BLaER1 (cell line): Measurements from ENCODE around the gene AGR2.

Experiments used
- H3K27ac ChIP-seq: shearing (Covaris generic); formaldehyde crosslinking; 2 replicates; pipeline ENCODE4 v1.8.1; 2022
- H3K27me3 ChIP-seq: shearing (Covaris generic); formaldehyde crosslinking; 2 replicates; pipeline ENCODE4 v1.8.1; 2022
- H3K36me3 ChIP-seq: shearing (Covaris generic); formaldehyde crosslinking; 2 replicates; pipeline ENCODE4 v1.8.1; 2022
- H3K4me1 ChIP-seq: shearing (Covaris generic); formaldehyde crosslinking; 2 replicates; pipeline ENCODE4 v1.8.1; 2022
- H3K4me2 ChIP-seq: shearing (Covaris generic); formaldehyde crosslinking; 2 replicates; pipeline ENCODE4 v1.8.1; 2022
- H3K4me3 ChIP-seq: shearing (Covaris generic); formaldehyde crosslinking; 2 replicates; pipeline ENCODE4 v1.8.1; 2022
- H3K9ac ChIP-seq: shearing (Covaris generic); formaldehyde crosslinking; 2 replicates; pipeline ENCODE4 v1.8.1; 2022
- H3K9me3 ChIP-seq: shearing (Covaris generic); formaldehyde crosslinking; 2 replicates; pipeline ENCODE4 v1.8.1; 2022
- H4K20me1 ChIP-seq: shearing (Covaris generic); formaldehyde crosslinking; 2 replicates; pipeline ENCODE4 v1.8.1; 2022
- Cebpa-rat ChIP-seq: shearing (Covaris generic); IDR thresholded peaks from 2 replicates; pipeline ENCODE4 v1.8.1; 2022

Gene AGR2

GRCh38 chr7:16840094-16840493, 35.3 kb upstream of the AGR2 start:
- H3K27ac ChIP-seq = no peak overlapping the region
- no peak overlapping the region for H3K4me3 ChIP-seq
- H3K9ac ChIP-seq = no peak overlapping the region
- TF ChIP-seq Cebpa-rat = no peak
- H3K4me2 ChIP-seq = no peak overlapping the region
- H3K36me3 ChIP-seq = no peaks in the 10 kb centered on the region
- H3K9me3 ChIP-seq = no peaks in the 10 kb centered on the region
- no peaks in the 10 kb centered on the region for H3K4me1 ChIP-seq
- H3K27me3 ChIP-seq = no peaks in the 10 kb centered on the region
- H4K20me1 ChIP-seq = no peaks in the 10 kb centered on the region

DNA sequence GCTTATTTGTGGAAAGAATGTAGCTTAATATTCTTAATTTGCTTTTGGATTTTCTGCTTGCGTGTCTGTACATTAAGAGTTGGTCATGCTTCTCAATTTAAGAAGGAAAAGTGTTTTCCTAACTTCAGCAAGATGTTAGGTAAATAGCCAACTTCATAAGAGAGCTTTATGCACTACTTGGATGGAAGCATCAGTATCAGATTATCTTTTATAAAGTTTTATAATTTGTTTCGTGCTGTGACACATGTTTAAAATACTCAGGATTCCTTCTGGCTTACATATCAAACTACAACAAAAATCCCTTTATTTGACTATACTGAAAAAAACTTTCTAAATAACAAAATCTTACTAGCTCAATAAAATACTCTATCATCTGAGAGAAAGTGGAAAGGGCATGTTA, 34.8 kb upstream of the AGR2 start:
- H3K27ac ChIP-seq = no peak overlapping the region
- no peak overlapping the region for H3K9ac ChIP-seq
- H3K4me3 ChIP-seq = no peak overlapping the region
- H3K9me3 ChIP-seq = no peaks in the 10 kb centered on the region
- TF ChIP-seq Cebpa-rat = no peak
- H3K36me3 ChIP-seq = no peaks in the 10 kb centered on the region
- no peak overlapping the region for H3K4me2 ChIP-seq
- no peaks in the 10 kb centered on the region for H4K20me1 ChIP-seq
- H3K4me1 ChIP-seq = no peaks in the 10 kb centered on the region
- no peaks in the 10 kb centered on the region for H3K27me3 ChIP-seq

DNA sequence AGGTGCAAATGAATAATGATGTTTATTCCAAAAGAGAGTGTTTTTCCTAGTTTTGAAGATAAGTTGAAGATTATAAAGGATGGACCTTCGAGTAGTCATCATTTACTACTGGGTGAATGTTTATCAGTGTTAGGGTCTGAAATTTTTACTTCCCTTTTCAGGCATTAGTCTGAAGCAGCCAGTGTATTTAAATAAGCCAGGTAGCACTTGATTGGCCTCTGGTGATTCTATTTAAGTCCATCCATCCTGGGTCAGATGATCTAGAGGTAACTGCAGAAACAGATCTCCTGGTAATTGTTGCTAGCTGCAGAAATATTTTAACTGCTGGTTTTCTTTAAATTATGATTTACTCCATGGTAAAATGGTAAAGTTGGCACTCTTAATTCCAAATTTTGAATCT, 34.1 kb upstream of the AGR2 start:
- no peaks in the 10 kb centered on the region for H3K9me3 ChIP-seq
- no peak overlapping the region for H3K4me2 ChIP-seq
- H3K36me3 ChIP-seq = no peaks in the 10 kb centered on the region
- no peak overlapping the region for H3K9ac ChIP-seq
- no peak overlapping the region for H3K4me3 ChIP-seq
- TF ChIP-seq Cebpa-rat = no peak
- no peaks in the 10 kb centered on the region for H4K20me1 ChIP-seq
- no peaks in the 10 kb centered on the region for H3K4me1 ChIP-seq
- H3K27me3 ChIP-seq = no peaks in the 10 kb centered on the region
- no peak overlapping the region for H3K27ac ChIP-seq

GRCh38 chr7:16838386-16838785, 33.6 kb upstream of the AGR2 start:
- H3K4me1 ChIP-seq = no peaks in the 10 kb centered on the region
- no peaks in the 10 kb centered on the region for H3K36me3 ChIP-seq
- H3K4me2 ChIP-seq = no peak overlapping the region
- no peaks in the 10 kb centered on the region for H3K27me3 ChIP-seq
- H3K9ac ChIP-seq = no peak overlapping the region
- H3K9me3 ChIP-seq = no peaks in the 10 kb centered on the region
- no peak overlapping the region for H3K4me3 ChIP-seq
- H3K27ac ChIP-seq = no peak overlapping the region
- TF ChIP-seq Cebpa-rat = no peak
- no peaks in the 10 kb centered on the region for H4K20me1 ChIP-seq

- Histone ChIP-seq H3K27me3 (no peaks in the 10 kb centered on the region), H3K27ac (no peak overlapping the region), H3K9me3 (no peaks in the 10 kb centered on the region), H3K36me3 (no peaks in the 10 kb centered on the region), H3K4me1 (no peaks in the 10 kb centered on the region), H4K20me1 (no peaks in the 10 kb centered on the region), H3K4me3 (no peak overlapping the region), H3K4me2 (no peak overlapping the region), H3K9ac (no peak overlapping the region)
- no peak for TF ChIP-seq Cebpa-rat
These were observed 31.7 kb upstream of the AGR2 start for GRCh38 chr7:16836481-16836880.

DNA sequence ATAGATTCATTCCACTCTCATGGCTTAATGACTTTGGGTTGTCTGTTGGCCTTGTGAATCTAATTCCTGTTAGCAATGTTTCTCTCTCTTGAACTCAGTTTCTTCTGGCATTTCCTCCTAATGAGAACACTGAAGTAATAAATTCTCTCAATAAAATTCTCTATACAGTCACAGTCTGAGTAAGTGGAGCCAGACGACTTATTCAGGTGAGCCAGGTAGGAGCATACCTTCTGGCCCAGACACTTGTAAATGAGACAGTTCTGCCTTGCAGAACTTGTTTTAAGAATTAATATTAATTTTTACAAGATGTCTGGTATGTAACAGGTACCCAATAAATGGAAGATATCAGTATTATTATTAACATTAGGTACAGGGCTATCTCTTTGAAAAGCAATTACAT, 28.6 kb upstream of the AGR2 start:
- TF ChIP-seq Cebpa-rat = no peak
- Histone ChIP-seq H3K27ac (no peak overlapping the region), H3K36me3 (no peaks in the 10 kb centered on the region)

GRCh38 chr7:16826060-16826459, 21.3 kb upstream of the AGR2 start:
- no peak overlapping the region for H3K4me3 ChIP-seq
- TF ChIP-seq Cebpa-rat = no peak
- H3K9me3 ChIP-seq = no peaks in the 10 kb centered on the region
- H4K20me1 ChIP-seq = no peaks in the 10 kb centered on the region
- H3K27ac ChIP-seq = no peak overlapping the region
- no peak overlapping the region for H3K9ac ChIP-seq
- H3K4me1 ChIP-seq = no peaks in the 10 kb centered on the region
- H3K36me3 ChIP-seq = no peaks in the 10 kb centered on the region
- no peaks in the 10 kb centered on the region for H3K27me3 ChIP-seq
- no peak overlapping the region for H3K4me2 ChIP-seq

More for the DNA sequence above, 28.6 kb upstream of the AGR2 start:
- Histone ChIP-seq H3K4me3 (no peak overlapping the region), H3K9ac (no peak overlapping the region), H3K4me1 (no peaks in the 10 kb centered on the region), H4K20me1 (no peaks in the 10 kb centered on the region), H3K9me3 (no peaks in the 10 kb centered on the region), H3K27me3 (no peaks in the 10 kb centered on the region), H3K4me2 (no peak overlapping the region)

GRCh38 chr7:16822029-16822428, 17.2 kb upstream of the AGR2 start:
- Histone ChIP-seq H3K4me3 (no peak overlapping the region), H4K20me1 (no peaks in the 10 kb centered on the region), H3K36me3 (no peaks in the 10 kb centered on the region), H3K4me2 (no peak overlapping the region), H3K9ac (no peak overlapping the region), H3K27ac (no peak overlapping the region), H3K27me3 (no peaks in the 10 kb centered on the region), H3K4me1 (no peaks in the 10 kb centered on the region), H3K9me3 (no peaks in the 10 kb centered on the region)
- no peak for TF ChIP-seq Cebpa-rat

GRCh38 chr7:16818732-16819131, 13.9 kb upstream of the AGR2 start:
- no peak overlapping the region for H3K4me2 ChIP-seq
- H3K9ac ChIP-seq = no peak overlapping the region
- no peaks in the 10 kb centered on the region for H3K27me3 ChIP-seq
- no peaks in the 10 kb centered on the region for H3K36me3 ChIP-seq
- H3K4me1 ChIP-seq = 0 out of 2 replicates have a peak, but pooled peaks cover 6% of the 10 kb centered on the region
- H4K20me1 ChIP-seq = no peaks in the 10 kb centered on the region
- no peaks in the 10 kb centered on the region for H3K9me3 ChIP-seq
- no peak overlapping the region for H3K27ac ChIP-seq
- TF ChIP-seq Cebpa-rat = no peak
- H3K4me3 ChIP-seq = no peak overlapping the region

- no peak overlapping the region for H3K27ac ChIP-seq
- no peak overlapping the region for H3K4me2 ChIP-seq
These were observed 12.7 kb upstream of the AGR2 start for GRCh38 chr7:16817536-16817935.

DNA sequence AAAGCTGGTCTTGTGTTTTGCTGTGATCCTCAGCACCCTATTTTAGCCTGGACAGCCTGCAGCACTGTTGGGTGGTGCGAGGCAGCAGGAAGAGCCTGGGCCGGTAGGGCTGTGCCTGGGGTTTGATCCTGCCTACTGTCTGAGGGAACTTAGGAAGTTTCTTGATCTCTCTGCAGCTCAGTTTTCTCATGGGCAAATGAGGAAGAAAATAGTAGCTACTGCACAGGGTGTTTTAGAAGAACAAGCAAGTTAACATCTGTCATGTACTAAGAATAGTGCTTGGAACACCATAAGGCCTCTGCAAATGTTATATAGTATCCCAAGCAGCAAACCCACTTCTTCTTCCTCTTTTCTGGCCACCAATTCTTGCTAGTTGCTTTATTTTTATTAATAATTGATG, 12.0 kb upstream of the AGR2 start:
- Histone ChIP-seq H3K4me1 (0 out of 2 replicates have a peak, but pooled peaks cover 6% of the 10 kb centered on the region), H3K9ac (no peak overlapping the region), H3K4me3 (no peak overlapping the region), H3K4me2 (peak overlapping the region; percentile 26; the same call in 1 of the 2 replicates), H3K36me3 (no peaks in the 10 kb centered on the region), H4K20me1 (no peaks in the 10 kb centered on the region), H3K9me3 (no peaks in the 10 kb centered on the region), H3K27ac (no peak overlapping the region), H3K27me3 (no peaks in the 10 kb centered on the region)
- no peak for TF ChIP-seq Cebpa-rat

More at GRCh38 chr7:16817536-16817935, 12.7 kb upstream of the AGR2 start:
- no peaks in the 10 kb centered on the region for H3K9me3 ChIP-seq
- no peak overlapping the region for H3K9ac ChIP-seq
- H3K36me3 ChIP-seq = no peaks in the 10 kb centered on the region
- H3K4me1 ChIP-seq = 0 out of 2 replicates have a peak, but pooled peaks cover 6% of the 10 kb centered on the region
- no peak for TF ChIP-seq Cebpa-rat
- H3K4me3 ChIP-seq = no peak overlapping the region
- no peaks in the 10 kb centered on the region for H4K20me1 ChIP-seq
- no peaks in the 10 kb centered on the region for H3K27me3 ChIP-seq
